ENCODE data around the gene CFAP20. TPM values are rescaled to one million over a fixed set of nuclear protein-coding genes. Genes with fewer than 3 reads are reported as not detected.

The CFAP20 gene
- total RNA-seq, 1 experiment from 2014 or later: 60.4 TPM

GRCh38 chr16:58138852-58139251 lies 9.7 kb upstream of the CFAP20 start:
- Mint-ChIP-seq H3K4me3 (no peak overlapping the region), H3K27me3 (ENCODE audit: low read depth) (peaks cover 3% of the 10 kb centered on the region; the same call in 1 of the 2 replicates), H3K27ac (no peak overlapping the region), H3K4me1 (peaks cover 0 to 3% of the 10 kb centered on the region in 2 experiments; a peak in 1 of 4 replicates), H3K9me3 (peaks cover 30 to 42% of the 10 kb centered on the region in 2 experiments; a peak in 4 of 5 replicates), H3K36me3 (ENCODE audit: insufficient read depth in 1 of 3, low read depth in 3 of 3) (peaks cover 9 to 13% (median 9%) of the 10 kb centered on the region in 3 experiments)
- Histone ChIP-seq H3K14ac (ENCODE audit: insufficient read depth, low read length) (no peak overlapping the region), H2BK5ac (ENCODE audit: insufficient read length, low read length) (no peak overlapping the region), H3T11ph (ENCODE audit: low read length) (no peak overlapping the region), H3K56ac (ENCODE audit: insufficient read length, low read depth, low read length) (no peak overlapping the region), H2BK20ac (ENCODE audit: low read depth, low read length, poor library complexity, severe bottlenecking) (no peak overlapping the region), H4K91ac (ENCODE audit: insufficient read length, low read depth, low read length) (no peak overlapping the region), H3K9me3 (ENCODE audit: control insufficient read depth, low read depth, low read length) (no peaks in the 10 kb centered on the region), H3K79me2 (ENCODE audit: insufficient read depth, low read length) (no peaks in the 10 kb centered on the region), H3K18ac (ENCODE audit: insufficient read length, low read depth, low read length) (no peak overlapping the region), H4K8ac (replicated peaks; ENCODE audit: insufficient read length, low read depth, low read length) (no peak overlapping the region), H3K4me2 (ENCODE audit: insufficient read depth, insufficient read length, low read length) (no peak overlapping the region), H3K23me2 (ENCODE audit: insufficient read length, low read depth, low read length, poor library complexity, severe bottlenecking) (no peaks in the 10 kb centered on the region), H2BK12ac (ENCODE audit: insufficient read length, low read depth, low read length) (no peak overlapping the region), H2AK5ac (ENCODE audit: insufficient read length, low read length) (no peak overlapping the region), H3K79me1 (ENCODE audit: insufficient read depth, low read depth, low read length, poor library complexity, severe bottlenecking) (no peaks in the 10 kb centered on the region), H2BK120ac (ENCODE audit: low read depth, low read length, poor library complexity, severe bottlenecking) (no peak overlapping the region), H3K23ac (ENCODE audit: insufficient read length, low read depth, low read length) (no peak overlapping the region), H2AFZ (ENCODE audit: low read length) (no peak overlapping the region), H3K4me1 (ENCODE audit: insufficient read depth, low read length) (no peaks in the 10 kb centered on the region), H3K27ac (ENCODE audit: insufficient read length, low read depth, low read length) (no peak overlapping the region), H3K9ac (ENCODE audit: extremely low read depth, insufficient read length, low read length) (no peak overlapping the region), H3K4ac (ENCODE audit: low read depth, low read length) (no peak overlapping the region), H2BK15ac (ENCODE audit: low read depth, low read length) (no peak overlapping the region), H3K27me3 (ENCODE audit: insufficient read depth, low read length) (no peaks in the 10 kb centered on the region), H4K5ac (ENCODE audit: insufficient read length, low read depth, low read length) (no peak overlapping the region), H4K20me1 (ENCODE audit: control insufficient read depth, insufficient read depth, insufficient read length) (no peaks in the 10 kb centered on the region)
- no peak for TF ChIP-seq CTCF (conservative IDR thresholded peaks at IDR 0.05)
- DNase-seq: no peak

All from H9 (cell line).